HFF-Myc (cell line): Measurements from ENCODE around the gene GOLGA3.
"Not testable (repeated sequence)": the region's sequence is repeated elsewhere in the genome, so short reads cannot be mapped to it uniquely, and the experiment has no call there.

ENCODE experiments used
- DNase-seq: peaks from one replicate; pipeline ENCODE4 v3.0.0-alpha.2; 2011; ENCODE audit warnings: low read depth; ENCODE audit errors: extremely low read depth
- H3K4me3 ChIP-seq: replicated peaks from 2 replicates; pipeline ENCODE4 v1.5.1; 2011; ENCODE audit warnings: low read depth, mild to moderate bottlenecking, control low read depth, low read length
- TF ChIP-seq, protein P1 (sequence below): IDR thresholded peaks from 2 replicates; pipeline ENCODE4 v1.5.1; 2012; ENCODE audit warnings: mild to moderate bottlenecking, low read depth, low read length, control low read depth; ENCODE audit errors: missing control alignments

Gene GOLGA3

DNA sequence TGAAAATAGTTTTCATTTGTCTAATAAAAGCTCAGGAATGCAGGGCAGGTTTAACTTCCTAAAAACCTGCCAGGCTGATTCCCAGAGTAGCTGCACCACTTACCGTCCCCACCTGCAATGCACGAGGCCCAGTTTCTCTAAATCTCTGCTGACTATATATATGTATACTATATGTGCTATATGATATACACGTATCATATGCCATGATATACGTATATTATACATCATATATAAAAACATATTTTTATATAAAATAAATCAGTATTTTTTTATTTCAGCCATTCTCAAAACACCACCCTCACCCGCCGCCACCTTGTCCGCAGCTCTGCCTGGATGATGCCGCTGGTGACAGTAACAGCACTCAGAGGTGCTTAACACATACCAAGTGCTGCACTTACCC, 69.3 kb downstream of the GOLGA3 start:
- no peak for DNase-seq
- H3K4me3 ChIP-seq = peak overlapping the region; percentile 86
- TF ChIP-seq, protein P1, sequence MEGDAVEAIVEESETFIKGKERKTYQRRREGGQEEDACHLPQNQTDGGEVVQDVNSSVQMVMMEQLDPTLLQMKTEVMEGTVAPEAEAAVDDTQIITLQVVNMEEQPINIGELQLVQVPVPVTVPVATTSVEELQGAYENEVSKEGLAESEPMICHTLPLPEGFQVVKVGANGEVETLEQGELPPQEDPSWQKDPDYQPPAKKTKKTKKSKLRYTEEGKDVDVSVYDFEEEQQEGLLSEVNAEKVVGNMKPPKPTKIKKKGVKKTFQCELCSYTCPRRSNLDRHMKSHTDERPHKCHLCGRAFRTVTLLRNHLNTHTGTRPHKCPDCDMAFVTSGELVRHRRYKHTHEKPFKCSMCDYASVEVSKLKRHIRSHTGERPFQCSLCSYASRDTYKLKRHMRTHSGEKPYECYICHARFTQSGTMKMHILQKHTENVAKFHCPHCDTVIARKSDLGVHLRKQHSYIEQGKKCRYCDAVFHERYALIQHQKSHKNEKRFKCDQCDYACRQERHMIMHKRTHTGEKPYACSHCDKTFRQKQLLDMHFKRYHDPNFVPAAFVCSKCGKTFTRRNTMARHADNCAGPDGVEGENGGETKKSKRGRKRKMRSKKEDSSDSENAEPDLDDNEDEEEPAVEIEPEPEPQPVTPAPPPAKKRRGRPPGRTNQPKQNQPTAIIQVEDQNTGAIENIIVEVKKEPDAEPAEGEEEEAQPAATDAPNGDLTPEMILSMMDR = no peak

DNA sequence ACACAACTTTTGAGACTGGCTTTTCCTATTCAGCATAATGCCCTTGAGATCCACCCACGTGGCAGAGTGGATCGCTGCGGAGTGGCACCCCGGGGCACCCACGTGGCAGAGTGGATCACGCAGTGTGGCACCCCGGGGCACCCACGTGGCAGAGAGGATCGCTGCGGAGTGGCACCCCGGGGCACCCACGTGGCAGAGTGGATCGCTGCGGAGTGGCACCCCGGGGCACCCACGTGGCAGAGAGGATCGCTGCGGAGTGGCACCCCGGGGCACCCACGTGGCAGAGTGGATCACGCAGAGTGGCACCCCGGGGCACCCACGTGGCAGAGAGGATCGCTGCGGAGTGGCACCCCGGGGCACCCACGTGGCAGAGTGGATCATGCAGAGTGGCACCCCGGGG, 69.8 kb downstream of the GOLGA3 start:
- not testable (repeated sequence) for H3K4me3 ChIP-seq, DNase-seq

DNA sequence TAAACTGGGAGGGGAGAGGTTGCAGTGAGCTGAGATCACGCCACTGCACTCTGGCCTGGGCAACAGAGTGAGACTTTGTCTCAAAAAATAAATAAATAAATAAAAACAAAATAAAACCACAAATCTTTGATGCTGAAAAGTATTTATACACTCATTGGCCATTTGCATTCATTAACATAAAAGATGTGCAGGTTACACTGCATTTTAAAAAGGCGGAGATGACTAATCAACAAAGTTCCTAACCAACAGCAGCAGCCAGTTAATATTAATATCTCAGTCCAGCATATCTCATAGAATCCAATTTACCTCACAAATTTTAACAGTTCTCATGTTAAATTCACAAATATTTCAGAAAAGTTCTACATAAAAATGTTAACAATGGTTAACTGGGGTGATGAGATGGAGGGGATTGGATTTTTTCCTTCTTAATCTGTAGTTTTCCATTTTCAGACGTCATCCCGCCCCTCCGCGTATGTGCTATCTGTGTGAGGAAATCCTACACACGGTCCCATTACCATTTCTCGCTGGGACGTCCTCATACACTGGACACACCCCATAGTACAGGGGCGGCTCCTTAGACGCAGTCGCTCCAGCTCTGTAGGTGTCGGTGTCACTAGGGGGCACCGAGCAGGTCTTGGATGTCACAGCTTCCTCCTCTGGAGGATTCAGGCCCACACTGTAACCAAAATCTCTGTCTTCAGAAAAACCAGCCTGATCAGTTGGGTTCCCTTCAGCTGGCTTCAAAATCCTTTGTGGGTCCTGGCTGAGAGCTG, 74.3 kb downstream of the GOLGA3 start:
- no peak for DNase-seq
- no peak overlapping the region for H3K4me3 ChIP-seq
- TF ChIP-seq, protein P1 = no peak

DNA sequence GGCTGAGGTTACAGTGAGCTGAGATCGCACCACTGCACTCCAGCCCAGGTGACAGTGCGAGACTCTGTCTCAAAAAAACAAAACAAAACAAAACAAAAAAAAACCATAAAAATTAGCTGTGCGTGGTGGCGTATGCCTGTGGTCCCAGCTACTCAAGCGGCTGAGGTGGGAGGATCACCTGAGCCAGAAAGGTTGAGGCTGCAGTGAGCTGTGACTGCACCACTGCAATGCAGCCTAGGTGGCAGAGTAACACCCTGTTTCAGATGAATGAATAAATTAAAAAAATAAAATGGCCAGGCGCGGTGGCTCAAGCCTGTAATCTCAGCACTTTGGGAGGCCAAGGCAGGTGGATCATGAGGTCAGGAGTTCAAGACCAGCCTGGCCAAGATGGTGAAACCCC, 75.0 kb downstream of the GOLGA3 start:
- DNase-seq, H3K4me3 ChIP-seq: not testable (repeated sequence)

DNA sequence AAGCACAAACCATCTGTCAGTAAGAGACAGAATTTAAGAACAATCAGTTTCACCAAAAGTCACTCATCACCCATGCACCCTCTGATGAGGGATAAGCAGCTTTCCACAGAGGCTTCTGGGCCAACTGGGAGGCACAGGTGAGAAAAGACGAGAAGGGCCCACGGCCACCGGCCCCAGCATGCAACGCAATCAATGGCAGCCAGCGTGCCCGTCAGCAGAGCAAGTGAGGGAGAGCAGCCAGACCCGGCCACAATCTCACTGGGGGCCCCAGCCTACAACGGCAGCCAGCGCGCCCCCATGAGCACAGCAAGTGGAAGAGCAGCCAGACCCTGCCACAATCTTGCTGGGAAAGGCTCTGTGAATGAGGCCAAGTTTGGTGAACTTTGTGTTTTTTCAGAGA, 80.3 kb downstream of the GOLGA3 start:
- TF ChIP-seq, protein P1 = no peak
- DNase-seq = no peak
- no peak overlapping the region for H3K4me3 ChIP-seq

DNA sequence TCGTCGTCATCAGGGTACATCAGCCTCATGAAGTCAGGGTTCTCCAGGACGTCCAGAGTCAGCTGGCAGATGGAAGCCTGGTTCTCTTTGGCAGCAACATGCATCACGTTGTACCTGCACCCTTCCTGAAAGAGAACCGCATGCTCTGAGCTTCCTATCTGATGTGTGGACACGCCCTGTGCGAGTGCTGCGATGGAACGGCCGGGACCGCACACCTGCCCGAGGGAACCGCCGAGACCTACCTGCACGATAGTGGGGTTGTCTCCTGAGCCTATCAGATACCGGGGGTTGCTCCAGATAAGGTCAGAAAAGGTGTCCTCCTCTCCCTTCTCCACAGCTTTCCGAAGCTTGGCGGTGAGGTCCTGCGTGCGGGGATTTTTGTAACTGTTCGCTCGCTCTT, 80.8 kb downstream of the GOLGA3 start:
- TF ChIP-seq, protein P1 = no peak
- no peak overlapping the region for H3K4me3 ChIP-seq

DNA sequence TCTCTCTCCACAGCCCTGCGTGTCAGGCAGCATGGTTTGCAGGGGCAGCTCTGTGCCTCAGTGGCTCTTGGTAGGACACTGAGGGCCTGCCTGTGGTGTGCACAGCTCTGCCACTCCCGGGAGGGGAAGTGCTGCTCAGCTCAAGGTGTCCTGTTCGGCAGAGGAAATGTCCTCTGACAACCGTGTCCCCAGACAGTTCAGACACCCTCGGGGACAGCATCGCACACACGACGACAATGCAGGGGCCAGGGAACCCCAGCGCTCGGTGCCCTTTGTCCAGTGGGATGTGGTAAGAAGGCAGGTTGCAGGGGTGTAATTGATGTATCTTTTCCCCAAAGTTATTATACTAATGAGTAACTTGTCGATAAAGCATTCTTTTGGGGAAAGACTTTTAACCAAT, 81.3 kb downstream of the GOLGA3 start:
- DNase-seq = no peak
- no peak overlapping the region for H3K4me3 ChIP-seq
- TF ChIP-seq, protein P1 = no peak

More for the DNA sequence above, 80.8 kb downstream of the GOLGA3 start:
- no peak for DNase-seq

DNA sequence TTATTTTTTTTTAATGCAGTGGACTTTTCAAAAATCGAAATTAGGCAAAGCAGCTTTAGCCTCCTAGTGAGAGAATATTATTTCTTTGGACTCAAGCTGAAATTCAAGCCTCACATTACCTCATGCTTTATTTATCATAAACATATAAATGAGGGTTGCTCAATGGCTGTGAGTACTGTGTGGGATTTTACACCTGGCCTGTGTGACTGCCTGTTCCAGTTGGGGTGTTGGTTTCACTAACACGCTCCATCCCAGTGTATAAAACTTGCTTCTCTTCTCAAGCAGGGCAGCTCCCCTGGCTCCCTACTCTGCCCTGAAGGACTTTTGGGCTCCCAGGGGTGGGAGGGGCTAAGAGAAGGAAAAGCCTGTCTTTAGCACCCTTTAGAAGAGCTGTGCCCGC, 82.1 kb downstream of the GOLGA3 start:
- no peak for DNase-seq
- H3K4me3 ChIP-seq = no peak overlapping the region
- TF ChIP-seq, protein P1 = no peak
